Endodermal cell (in vitro differentiated cells): ENCODE results near the gene TMEFF1. TPM values are rescaled to one million over a fixed set of nuclear protein-coding genes. Genes with fewer than 3 reads are reported as not detected.

Experiments used
- DNase-seq: peaks from one replicate; pipeline ENCODE4 v3.0.0-alpha.2; 2017
- H3K27ac ChIP-seq: 2 replicates; pipeline ENCODE4 v1.5.1; 2013; ENCODE audit warnings: mild to moderate bottlenecking, low read depth, low read length, moderate library complexity
- H3K27me3 ChIP-seq: 2 replicates; pipeline ENCODE4 v1.6.1; 2013; ENCODE audit warnings: mild to moderate bottlenecking, low read length, moderate library complexity; ENCODE audit not compliant: insufficient read depth, control insufficient read depth, poor library complexity, severe bottlenecking
- H3K36me3 ChIP-seq: 2 replicates; pipeline ENCODE4 v1.7.0; 2013; ENCODE audit warnings: mild to moderate bottlenecking, low read length, moderate library complexity; ENCODE audit not compliant: control insufficient read depth, insufficient read depth
- H3K4me1 ChIP-seq: one replicate; pipeline ENCODE4 v1.7.0; 2013; ENCODE audit warnings: low read length; ENCODE audit not compliant: control insufficient read depth, insufficient read depth
- H3K4me3 ChIP-seq: 2 replicates; pipeline ENCODE4 v1.5.1; 2013; ENCODE audit warnings: mild to moderate bottlenecking, low read length, moderate library complexity
- H3K9ac ChIP-seq: 2 replicates; pipeline ENCODE4 v1.6.1; 2013; ENCODE audit warnings: mild to moderate bottlenecking, low read length, moderate library complexity; ENCODE audit not compliant: poor library complexity, severe bottlenecking; ENCODE audit errors: extremely low read depth
- H3K9me3 ChIP-seq: 2 replicates; pipeline ENCODE4 v1.6.1; 2013; ENCODE audit warnings: mild to moderate bottlenecking, low read length, moderate library complexity; ENCODE audit not compliant: control insufficient read depth
- H3K27ac Mint-ChIP-seq: 2 replicates; pipeline ENCODE4 v1.8.0; 2020; ENCODE audit warnings: mixed read lengths
- H3K27me3 Mint-ChIP-seq: 2 replicates; pipeline ENCODE4 v1.8.0; 2021; ENCODE audit warnings: mild to moderate bottlenecking, mixed read lengths; ENCODE audit not compliant: insufficient read depth
- H3K36me3 Mint-ChIP-seq: 2 replicates; pipeline ENCODE4 v1.8.0; 2020; ENCODE audit warnings: low read depth, mixed read lengths
- H3K4me1 Mint-ChIP-seq: 2 replicates; pipeline ENCODE4 v1.8.0; 2020; ENCODE audit warnings: mixed read lengths
- H3K4me3 Mint-ChIP-seq: 2 replicates; pipeline ENCODE4 v1.8.0; 2020; ENCODE audit warnings: mild to moderate bottlenecking, moderate library complexity, mixed read lengths
- H3K9me3 Mint-ChIP-seq: 2 replicates; pipeline ENCODE4 v1.8.0; 2020; ENCODE audit warnings: mild to moderate bottlenecking, mixed read lengths
- CTCF ChIP-seq: fragments of 200-600 bp; sonication (generic); conservative IDR thresholded peaks from 2 replicates; pipeline ENCODE4 v1.5.0; 2021; ENCODE audit warnings: antibody characterized with exemption, mild to moderate bottlenecking
- WGBS, 2 experiments: methylation state at CpG; one replicate each; pipeline versions ENCODE4 v1.1.5 to v1.1.7; 2013; ENCODE audit warnings: missing lambda C conversion rate in 2 of 2, mixed read lengths in 1 of 2; ENCODE audit not compliant: insufficient coverage in 1 of 2, insufficient read length in 1 of 2; 5-methylcytosine and 5-hydroxymethylcytosine counted together
- total RNA-seq, 2 donors: library from RNA; stranded (reverse); fragmentation: NEBNext Ultra II Directional in 1 of 2; extraction: Animal tissue kit (Norgen Biotek cat#: 25700) in 1 of 2; gene quantifications; 2 replicates in 1 of 2; 3 replicates in 1 of 2; pipeline ENCODE4 v1.2.1, GENCODE V29; 2021

Gene TMEFF1
- total RNA-seq, 2 donors from 2014 or later: 67.5 to 111 TPM

- Histone ChIP-seq H3K27ac (no peak overlapping the region), H3K4me3 (no peak overlapping the region), H3K9ac (no peak overlapping the region), H3K4me1 (no peaks in the 10 kb centered on the region), H3K9me3 (no peaks in the 10 kb centered on the region), H3K27me3 (no peaks in the 10 kb centered on the region), H3K36me3 (peaks cover 59% of the 10 kb centered on the region)
- Mint-ChIP-seq H3K27ac (no peak overlapping the region), H3K27me3 (no peaks in the 10 kb centered on the region), H3K9me3 (no peaks in the 10 kb centered on the region), H3K36me3 (peaks cover 47% of the 10 kb centered on the region), H3K4me1 (no peaks in the 10 kb centered on the region), H3K4me3 (no peak overlapping the region)
- DNase-seq: no peak
- 97 to 100% methylated on average over 1 of the region's 1 CpG for WGBS, 2 experiments
- TF ChIP-seq CTCF: no peak
Measured at GRCh38 chr9:100578610-100579009, 105.7 kb downstream of the TMEFF1 start.

- DNase-seq: no peak
- TF ChIP-seq CTCF: no peak
- no peaks in the 10 kb centered on the region for H3K9me3 Mint-ChIP-seq
- H3K36me3 ChIP-seq: peaks cover 58% of the 10 kb centered on the region
- H3K27ac Mint-ChIP-seq: no peak overlapping the region
- no peaks in the 10 kb centered on the region for H3K9me3 ChIP-seq
- no peaks in the 10 kb centered on the region for H3K27me3 ChIP-seq
- H3K36me3 Mint-ChIP-seq: peaks cover 38% of the 10 kb centered on the region
- no peaks in the 10 kb centered on the region for H3K4me1 Mint-ChIP-seq
- H3K27ac ChIP-seq: no peak overlapping the region
- no peak overlapping the region for H3K9ac ChIP-seq
- 89 to 100% methylated on average over 1 to 2 of the region's 2 CpGs for WGBS, 2 experiments
- no peaks in the 10 kb centered on the region for H3K4me1 ChIP-seq
- H3K4me3 ChIP-seq: no peak overlapping the region
- H3K4me3 Mint-ChIP-seq: no peak overlapping the region
- no peaks in the 10 kb centered on the region for H3K27me3 Mint-ChIP-seq
Measured at GRCh38 chr9:100579665-100580064, 106.7 kb downstream of the TMEFF1 start.

GRCh38 chr9:100580257-100580656, 107.3 kb downstream of the TMEFF1 start:
- H3K9me3 ChIP-seq: no peaks in the 10 kb centered on the region
- no peak overlapping the region for H3K4me3 ChIP-seq
- peaks cover 32% of the 10 kb centered on the region for H3K36me3 Mint-ChIP-seq
- TF ChIP-seq CTCF: no peak
- no peak overlapping the region for H3K4me3 Mint-ChIP-seq
- no peaks in the 10 kb centered on the region for H3K27me3 ChIP-seq
- H3K36me3 ChIP-seq: peaks cover 56% of the 10 kb centered on the region
- no peaks in the 10 kb centered on the region for H3K4me1 Mint-ChIP-seq
- H3K4me1 ChIP-seq: no peaks in the 10 kb centered on the region
- no peaks in the 10 kb centered on the region for H3K27me3 Mint-ChIP-seq
- no peaks in the 10 kb centered on the region for H3K9me3 Mint-ChIP-seq
- H3K27ac ChIP-seq: no peak overlapping the region
- WGBS, 2 experiments: 94 to 95% methylated on average over 3 of the region's 3 CpGs
- H3K9ac ChIP-seq: no peak overlapping the region
- no peak overlapping the region for H3K27ac Mint-ChIP-seq
- DNase-seq: no peak
